GM12878 (cell line): ENCODE results near the gene RALGAPA2. TPM values are rescaled to one million over a fixed set of nuclear protein-coding genes. Genes with fewer than 3 reads are reported as not detected.

Source experiments
- ATAC-seq: fragments of 200-7000 bp; cut with Tn5 transposase; 3 replicates; pipeline ENCODE4 v1.9.1; 2020; ENCODE audit warnings: mild to moderate bottlenecking, moderate library complexity
- BruUV-seq: library from RNA; stranded (reverse); fragments of 400-500 nt; replicated peaks from 2 replicates; lab custom pipeline; 2021; lab: Mats Ljungman, UMichigan
- CTCF ChIA-PET: fragments of 300-600 bp; sonication (Branson Sonifier 250); formaldehyde crosslinking; extraction: SDS; loops from one replicate; lab custom pipeline; 2021; ENCODE audit warnings: inconsistent platforms; lab: Yijun Ruan, JAX
- POLR2A ChIA-PET: fragments of 350-600 bp; formaldehyde crosslinking; extraction: SDS; loops from one replicate; lab custom pipeline; 2021; ENCODE audit warnings: inconsistent platforms; lab: Charles Lee
- RAD21 ChIA-PET: fragments of 300-600 bp; sonication (Branson Sonifier 250); formaldehyde crosslinking; loops from one replicate; lab custom pipeline; 2023; ENCODE audit warnings: antibody characterized with exemption; ENCODE audit not compliant: unreplicated experiment; lab: Charles Lee
- SMC1A ChIA-PET: fragments of 300-600 bp; sonication (Branson Sonifier 250); formaldehyde crosslinking; loops from one replicate; lab custom pipeline; 2023; ENCODE audit not compliant: unreplicated experiment, uncharacterized antibody; lab: Charles Lee
- DNase-seq: peaks from one replicate; pipeline ENCODE4 v3.0.0-alpha.2; 2011; ENCODE audit warnings: low read depth, low spot score
- FAIRE-seq: peaks from 3 replicates; lab custom pipeline; 2011; peaks lifted over from hg19 to GRCh38; lab: Jason Lieb, UNC
- H2AFZ ChIP-seq: 2 replicates; pipeline ENCODE4 v1.6.0; 2011; ENCODE audit warnings: low read depth, low read length, control low read depth; ENCODE audit not compliant: control insufficient read depth
- H3K27ac ChIP-seq: 2 replicates; pipeline ENCODE4 v1.5.1; 2011; ENCODE audit warnings: control low read depth; ENCODE audit not compliant: control insufficient read depth, insufficient read depth
- H3K27me3 ChIP-seq, 2 experiments: replicated peaks in 1 of 2; 2 replicates each; pipeline versions ENCODE4 v1.6.0 to v1.6.1; 2011; ENCODE audit warnings: low read length in 1 of 2; ENCODE audit not compliant: control insufficient read depth in 2 of 2, insufficient read depth in 2 of 2
- H3K36me3 ChIP-seq, 2 experiments: 2 replicates each; pipeline ENCODE4 v1.5.1; 2011; ENCODE audit warnings: low read length in 1 of 2; ENCODE audit not compliant: control insufficient read depth in 2 of 2, insufficient read depth in 2 of 2
- H3K4me1 ChIP-seq: 2 replicates; pipeline ENCODE4 v1.6.1; 2011; ENCODE audit warnings: mild to moderate bottlenecking, low read length, moderate library complexity, mixed read lengths; ENCODE audit not compliant: control insufficient read depth, insufficient read depth
- H3K4me2 ChIP-seq: 2 replicates; pipeline ENCODE4 v1.6.0; 2011; ENCODE audit warnings: control low read depth; ENCODE audit not compliant: control insufficient read depth, insufficient read depth
- H3K4me3 ChIP-seq: fragments of 200-600 bp; sonication (generic); 2 replicates; pipeline ENCODE4 v1.5.1; 2016
- H3K79me2 ChIP-seq: 2 replicates; pipeline ENCODE4 v1.6.0; 2011; ENCODE audit warnings: low read length; ENCODE audit not compliant: control insufficient read depth, insufficient read depth
- H3K9ac ChIP-seq: 2 replicates; pipeline ENCODE4 v1.8.0; 2011; ENCODE audit warnings: low read length, control low read depth, mixed read lengths; ENCODE audit not compliant: control insufficient read depth, insufficient read depth
- H3K9me3 ChIP-seq: replicated peaks from 3 replicates; pipeline ENCODE4 v1.5.1; 2011; ENCODE audit warnings: mild to moderate bottlenecking, low read length; ENCODE audit not compliant: control insufficient read depth, insufficient read depth
- H4K20me1 ChIP-seq: 2 replicates; pipeline ENCODE4 v1.6.0; 2011; ENCODE audit not compliant: control insufficient read depth, insufficient read depth
- CBX3 ChIP-seq: fragments of 200-600 bp; sonication (generic); IDR thresholded peaks from 2 replicates; pipeline ENCODE4 v1.6.1; 2016; ENCODE audit warnings: low read depth, borderline replicate concordance
- RUNX3 ChIP-seq: IDR thresholded peaks from 2 replicates; pipeline ENCODE4 v1.6.1; 2012; ENCODE audit warnings: low read length, inconsistent platforms
- SRF ChIP-seq, 2 experiments: IDR thresholded peaks; 2 replicates each; pipeline ENCODE4 v1.6.1; 2011; ENCODE audit warnings: low read depth in 2 of 2, low read length in 2 of 2, mild to moderate bottlenecking in 1 of 2, moderate library complexity in 1 of 2
- WGBS: methylation state at CpG from one replicate; pipeline ENCODE4 v1.1.6; 2016; ENCODE audit warnings: low lambda C conversion rate; ENCODE audit not compliant: insufficient replicate concordance, insufficient coverage; ENCODE audit errors: missing lambda C conversion rate; 5-methylcytosine and 5-hydroxymethylcytosine counted together
- in situ Hi-C: fragments of 300-500 bp; cut with MboI; formaldehyde crosslinking; loops from 9 replicates; pipeline ENCODE4 v1.14.3; 2018; ENCODE audit warnings: mixed read lengths
- intact Hi-C: fragments of 100-400 bp; cut with micrococcal nuclease; formaldehyde crosslinking; loops from one replicate; pipeline ENCODE4 v1.14.2; 2022; ENCODE audit not compliant: unreplicated experiment
- polyA plus RNA-seq, 11 experiments: library from polyadenylated mRNA; depleted of rRNA in 4 of 11; unstranded in 6 of 11; stranded (reverse) in 5 of 11; fragments of >200 nt; fragmentation: Nextera tagmentation in 4 of 11; fragmentation: Illumina TruSeq in 1 of 11; extraction: Ambion mirVana in 4 of 11; extraction: Trizol in 1 of 11; gene quantifications; 1 replicate in 1 of 11; 2 replicates in 10 of 11; pipeline versions ENCODE4 v1.2.1 to v1.2.3, GENCODE V29; 2011 to 2016; ENCODE audit warnings: inconsistent platforms in 2 of 11, missing spikeins in 2 of 11, low read depth in 1 of 11
- total RNA-seq, 4 experiments: library from RNA; depleted of rRNA in 3 of 4; stranded (reverse); fragments of >200 nt in 3 of 4; fragmentation: Illumina TruSeq in 1 of 4; extraction: Trizol in 1 of 4; gene quantifications; 2 replicates each; pipeline versions ENCODE4 v1.2.1 to v1.2.3, GENCODE V29; 2013 to 2021
- TF ChIP-seq, protein P1 (sequence below): fragments of 450-650 bp; conservative IDR thresholded peaks from 2 replicates; pipeline ENCODE4 v1.6.1; 2017; ENCODE audit warnings: mild to moderate bottlenecking, moderate library complexity

Gene RALGAPA2
- total and polyA plus RNA-seq, 10 of the 15 experiments (the other 5 are each of a cell fraction or from before 2014, with no cell fraction given): 2.9 to 29.4 (median 19.6) TPM

DNA sequence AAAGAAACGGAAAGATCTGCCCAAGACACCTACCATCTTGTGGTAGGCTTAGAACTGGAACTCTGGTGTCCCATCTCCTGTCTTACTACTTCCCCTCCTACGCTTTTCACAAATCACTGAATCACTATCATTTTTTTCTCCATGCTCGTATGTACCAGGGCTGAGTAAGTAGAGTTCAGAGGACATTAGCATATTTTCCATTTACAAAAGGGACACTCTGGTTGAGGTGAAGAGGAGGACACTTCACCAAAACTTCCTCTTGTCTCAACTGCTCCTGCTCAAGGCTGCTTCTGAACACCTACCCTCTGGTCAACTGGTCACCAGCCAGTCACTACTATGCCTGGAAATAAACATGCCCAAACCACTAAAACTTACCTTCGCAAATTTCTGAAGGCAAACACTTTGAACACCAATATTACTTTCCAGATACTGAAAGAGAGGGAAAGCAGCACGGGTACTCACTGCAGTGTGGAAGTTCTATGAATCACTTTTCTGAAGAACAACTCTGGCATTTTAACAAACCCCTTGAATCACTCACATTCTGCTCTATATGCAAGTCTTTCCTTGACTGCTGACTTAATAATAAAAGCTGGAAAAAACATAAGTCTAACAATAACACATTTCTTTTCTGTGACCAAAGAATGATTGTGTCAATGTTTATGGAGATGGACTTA lies 221.2 kb downstream of the RALGAPA2 start:
- intact Hi-C loops: no loop called here
- no TSS peak for BruUV-seq
- POLR2A ChIA-PET: interaction anchor here (1.5 kb wide), 1 partner anchor 35 kb away, joined by 4 read pairs; no protein-coding TSS in a partner anchor
- no peak overlapping the region for H3K4me3 ChIP-seq
- H3K4me1 ChIP-seq: peaks cover 33% of the 10 kb centered on the region
- no peak overlapping the region for H3K4me2 ChIP-seq
- CTCF ChIA-PET: no interaction called here
- SMC1A ChIA-PET: interaction anchor here (0.9 to 6.1 kb wide), 5 partner anchors 15 to 71 kb away, joined by 3 to 40 read pairs (median 12); no protein-coding TSS in a partner anchor
- no peaks in the 10 kb centered on the region for H3K9me3 ChIP-seq
- RAD21 ChIA-PET: interaction anchor here (0.8 to 1.1 kb wide), 2 partner anchors 40 to 44 kb away, joined by 3 read pairs; no protein-coding TSS in a partner anchor
- WGBS: 88% methylated on average over 5 of the region's 5 CpGs
- TF ChIP-seq, protein P1, sequence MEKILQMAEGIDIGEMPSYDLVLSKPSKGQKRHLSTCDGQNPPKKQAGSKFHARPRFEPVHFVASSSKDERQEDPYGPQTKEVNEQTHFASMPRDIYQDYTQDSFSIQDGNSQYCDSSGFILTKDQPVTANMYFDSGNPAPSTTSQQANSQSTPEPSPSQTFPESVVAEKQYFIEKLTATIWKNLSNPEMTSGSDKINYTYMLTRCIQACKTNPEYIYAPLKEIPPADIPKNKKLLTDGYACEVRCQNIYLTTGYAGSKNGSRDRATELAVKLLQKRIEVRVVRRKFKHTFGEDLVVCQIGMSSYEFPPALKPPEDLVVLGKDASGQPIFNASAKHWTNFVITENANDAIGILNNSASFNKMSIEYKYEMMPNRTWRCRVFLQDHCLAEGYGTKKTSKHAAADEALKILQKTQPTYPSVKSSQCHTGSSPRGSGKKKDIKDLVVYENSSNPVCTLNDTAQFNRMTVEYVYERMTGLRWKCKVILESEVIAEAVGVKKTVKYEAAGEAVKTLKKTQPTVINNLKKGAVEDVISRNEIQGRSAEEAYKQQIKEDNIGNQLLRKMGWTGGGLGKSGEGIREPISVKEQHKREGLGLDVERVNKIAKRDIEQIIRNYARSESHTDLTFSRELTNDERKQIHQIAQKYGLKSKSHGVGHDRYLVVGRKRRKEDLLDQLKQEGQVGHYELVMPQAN: no peak
- no peak for TF ChIP-seq SRF (IDR thresholded peaks at IDR 0.05; ENCODE audit: low read depth in 2 of 2, low read length in 2 of 2)
- TF ChIP-seq CBX3: no peak
- 0 out of 2 replicates have a peak, but pooled peaks have one; percentile 8 for TF ChIP-seq RUNX3
- H3K27me3 ChIP-seq: no peaks in the 10 kb centered on the region
- no peaks in the 10 kb centered on the region for H4K20me1 ChIP-seq
- no peaks in the 10 kb centered on the region for H3K79me2 ChIP-seq
- DNase-seq (no peak), ATAC-seq (no peak), FAIRE-seq (no peak)
- peaks cover 0 to 10% of the 10 kb centered on the region in 2 experiments; a peak in 1 of 4 replicates for H3K36me3 ChIP-seq
- no peak overlapping the region; the same call in 1 of the 2 replicates for H2AFZ ChIP-seq
- in situ Hi-C loops: no loop called here
- H3K9ac ChIP-seq: no peak overlapping the region
- no peak overlapping the region for H3K27ac ChIP-seq
